Omental fat pad (tissue), 4 donors: ENCODE data around the gene PSMF1. TPM values are rescaled to one million over a fixed set of nuclear protein-coding genes. Genes with fewer than 3 reads are reported as not detected.

ENCODE experiments used
- ATAC-seq: fragments of 150-250 bp; one replicate; pipeline ENCODE4 v1.9.1; 2016; ENCODE audit warnings: mild to moderate bottlenecking, moderate library complexity; ENCODE audit not compliant: low FRiP score
- DNase-seq: peaks from one replicate; pipeline ENCODE4 v3.0.0-alpha.2; 2019; ENCODE audit warnings: low spot score
- total RNA-seq, 4 donors: library from RNA; depleted of rRNA; stranded (reverse); fragments of >200 nt; gene quantifications; one replicate each; pipeline ENCODE4 v1.1.0, GENCODE V29; 2016
- TF ChIP-seq, protein P1 (sequence below), 3 donors: fragments of 450-650 bp; IDR thresholded peaks; one replicate each; pipeline ENCODE4 v1.5.1; 2016 to 2017; ENCODE audit warnings: antibody characterized with exemption in 3 of 3, mild to moderate bottlenecking in 3 of 3, moderate library complexity in 2 of 3

PSMF1 gene
- total RNA-seq, 4 donors from 2014 or later = 60.9 to 140 (median 74.6) TPM

DNA sequence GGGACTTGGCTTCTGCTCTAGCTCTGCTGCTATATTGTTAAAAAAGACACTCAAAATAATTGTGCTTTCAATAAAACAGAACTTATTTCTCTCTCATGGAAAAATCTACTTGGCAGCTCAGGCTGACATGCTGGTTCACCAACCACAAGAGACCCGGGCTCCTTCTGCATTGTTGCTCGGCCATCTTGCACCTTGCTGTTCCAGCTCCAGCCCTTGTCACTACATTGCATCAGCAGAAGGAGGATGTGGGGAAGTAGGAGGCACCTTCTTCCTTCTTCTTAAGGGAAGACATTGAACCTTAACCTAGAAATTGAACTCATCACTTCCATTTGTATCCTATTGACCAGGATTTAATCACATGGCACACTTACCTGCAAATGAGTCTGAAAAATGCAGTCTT lies 78.2 kb downstream of the PSMF1 start:
- TF ChIP-seq, protein P1, sequence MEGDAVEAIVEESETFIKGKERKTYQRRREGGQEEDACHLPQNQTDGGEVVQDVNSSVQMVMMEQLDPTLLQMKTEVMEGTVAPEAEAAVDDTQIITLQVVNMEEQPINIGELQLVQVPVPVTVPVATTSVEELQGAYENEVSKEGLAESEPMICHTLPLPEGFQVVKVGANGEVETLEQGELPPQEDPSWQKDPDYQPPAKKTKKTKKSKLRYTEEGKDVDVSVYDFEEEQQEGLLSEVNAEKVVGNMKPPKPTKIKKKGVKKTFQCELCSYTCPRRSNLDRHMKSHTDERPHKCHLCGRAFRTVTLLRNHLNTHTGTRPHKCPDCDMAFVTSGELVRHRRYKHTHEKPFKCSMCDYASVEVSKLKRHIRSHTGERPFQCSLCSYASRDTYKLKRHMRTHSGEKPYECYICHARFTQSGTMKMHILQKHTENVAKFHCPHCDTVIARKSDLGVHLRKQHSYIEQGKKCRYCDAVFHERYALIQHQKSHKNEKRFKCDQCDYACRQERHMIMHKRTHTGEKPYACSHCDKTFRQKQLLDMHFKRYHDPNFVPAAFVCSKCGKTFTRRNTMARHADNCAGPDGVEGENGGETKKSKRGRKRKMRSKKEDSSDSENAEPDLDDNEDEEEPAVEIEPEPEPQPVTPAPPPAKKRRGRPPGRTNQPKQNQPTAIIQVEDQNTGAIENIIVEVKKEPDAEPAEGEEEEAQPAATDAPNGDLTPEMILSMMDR (IDR thresholded peaks at IDR 0.05) = no peak
- ATAC-seq (no peak), DNase-seq (no peak)

DNA sequence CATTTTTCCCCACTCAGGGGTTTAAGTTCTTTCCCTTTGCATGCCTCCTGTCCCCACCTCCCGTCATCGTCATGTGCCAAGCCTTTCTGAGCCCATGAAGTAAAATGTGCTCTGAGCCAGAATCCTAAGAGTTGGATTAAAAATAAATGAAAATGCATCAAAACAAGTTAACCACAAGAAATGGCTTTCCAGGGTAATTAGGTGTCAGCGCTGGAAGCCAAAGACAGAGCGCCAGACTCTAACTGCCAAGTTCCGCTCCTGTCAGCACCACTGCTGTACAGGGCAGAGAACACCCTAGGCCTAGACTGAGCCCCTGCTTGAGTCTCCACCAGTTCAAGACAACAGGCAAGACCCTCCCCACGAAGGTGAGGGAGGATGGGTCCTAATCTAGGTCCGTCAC lies 79.4 kb downstream of the PSMF1 start:
- ATAC-seq = no peak
- no peak for DNase-seq
- TF ChIP-seq, protein P1 (IDR thresholded peaks at IDR 0.05) = no peak

DNA sequence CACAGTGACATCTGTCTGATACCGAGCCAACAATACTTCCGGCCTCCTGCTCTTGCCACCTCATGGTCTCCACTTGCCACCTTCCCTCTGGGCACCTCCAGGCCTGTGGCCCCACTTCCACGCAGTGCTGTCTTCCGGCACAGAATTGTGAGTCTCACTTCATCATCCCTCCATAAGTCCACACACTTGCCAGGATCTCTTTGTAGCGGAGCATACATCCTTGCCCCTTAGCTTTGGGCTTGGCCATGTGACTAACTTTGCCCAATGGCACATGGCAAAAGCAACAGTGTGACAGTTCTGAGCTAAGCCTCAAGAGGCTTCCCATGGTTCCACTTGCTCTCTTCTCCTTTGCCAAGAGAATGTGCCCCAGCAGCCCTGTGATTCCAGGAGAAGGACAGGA lies 80.3 kb downstream of the PSMF1 start:
- DNase-seq = no peak
- no peak for ATAC-seq
- TF ChIP-seq, protein P1 (IDR thresholded peaks at IDR 0.05) = no peak

DNA sequence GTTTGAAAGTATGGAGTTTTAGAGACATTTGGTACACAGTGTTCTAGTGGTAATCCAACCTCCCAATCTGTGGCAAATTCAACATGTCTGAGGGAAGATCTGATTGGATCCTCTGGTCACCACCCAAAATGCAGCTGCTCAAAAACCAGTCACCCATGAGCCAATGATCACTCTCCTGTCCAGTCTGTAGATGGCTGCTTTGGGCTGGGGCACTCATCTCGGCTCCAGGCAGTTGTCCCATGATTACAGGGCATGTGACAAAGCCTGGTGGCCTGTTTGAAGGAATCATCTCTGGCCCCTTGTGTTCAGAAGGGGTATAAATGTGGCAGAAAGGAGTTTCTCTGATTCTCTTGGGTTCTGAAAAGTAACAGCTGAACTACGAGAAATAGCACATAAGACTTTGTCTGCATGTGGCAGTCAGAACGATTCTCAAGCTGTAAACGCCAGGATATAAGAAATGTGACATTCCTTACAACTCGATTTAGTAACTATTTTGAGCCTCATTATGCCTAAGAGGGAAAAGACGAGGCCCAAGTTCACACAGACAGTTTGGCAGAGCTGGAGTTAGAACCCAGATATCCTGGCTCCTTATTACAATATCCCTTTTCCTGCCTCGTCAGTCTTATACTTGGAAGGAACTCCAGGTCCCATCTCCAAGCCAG lies 80.9 kb downstream of the PSMF1 start:
- ATAC-seq (no peak), DNase-seq (no peak)
- TF ChIP-seq, protein P1 (IDR thresholded peaks at IDR 0.05) = no peak

DNA sequence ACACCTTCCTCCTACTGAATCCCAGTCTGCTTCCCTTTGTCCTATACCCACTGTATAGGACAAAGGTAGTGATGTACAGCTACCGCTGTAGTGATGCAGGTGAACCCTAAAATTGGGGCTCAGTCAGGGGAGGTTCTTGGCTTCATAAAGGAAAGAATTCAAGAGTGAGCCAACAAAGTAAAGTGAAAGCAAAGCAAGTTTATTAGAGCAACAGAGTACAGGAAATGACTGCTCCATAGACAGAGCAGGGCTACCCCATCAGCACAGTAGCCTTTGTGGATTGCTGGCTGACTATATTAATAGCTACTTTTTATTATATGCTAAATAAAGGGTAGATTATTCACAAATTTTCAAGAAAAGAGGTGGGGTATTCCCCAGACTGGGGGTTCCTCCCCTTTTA lies 81.6 kb downstream of the PSMF1 start:
- ATAC-seq = no peak
- TF ChIP-seq, protein P1 (IDR thresholded peaks at IDR 0.05) = no peak

DNA sequence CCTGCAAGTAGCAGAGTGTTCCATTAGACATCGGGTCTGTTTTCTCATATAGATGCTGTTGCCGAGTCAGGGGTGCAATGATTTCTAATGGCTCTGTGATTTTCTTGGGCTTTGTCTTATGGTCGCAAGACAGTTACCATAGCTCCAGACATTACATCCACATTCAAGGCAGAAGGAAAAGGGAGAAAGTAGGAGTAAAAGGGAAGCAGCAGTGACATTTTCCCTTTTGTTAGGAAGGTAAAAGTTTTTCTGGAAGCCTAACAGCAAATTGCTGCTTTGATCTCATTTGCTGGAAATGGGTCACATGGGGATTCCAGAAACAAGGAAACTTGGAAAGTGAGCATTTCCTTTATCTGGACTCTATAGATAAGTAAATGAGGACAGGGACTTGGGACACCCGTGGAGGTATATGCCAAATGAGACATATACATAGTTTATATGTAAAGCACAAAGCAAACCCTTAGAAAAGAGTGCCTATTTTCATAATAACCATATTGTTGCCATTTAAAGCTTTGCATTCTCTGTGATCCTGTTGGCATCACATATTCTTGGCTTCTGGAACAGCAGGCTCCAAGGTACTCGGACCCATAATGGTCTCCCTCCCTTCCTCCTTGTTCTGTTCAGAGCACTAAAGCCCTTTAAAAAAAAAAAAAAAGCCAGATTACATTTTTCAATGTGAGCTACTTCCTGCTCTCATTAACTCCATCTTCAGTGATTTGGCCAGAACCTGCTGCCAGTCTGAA lies 84.5 kb downstream of the PSMF1 start, which contains the start of gene C20orf202:
Gene C20orf202 (plus strand): TSS at position 693 of the 743 bp plus-strand sequence. CDS start 132 bp downstream, outside the sequence.
- no peak for DNase-seq
- TF ChIP-seq, protein P1 (IDR thresholded peaks at IDR 0.05) = no peak
- ATAC-seq = no peak

More for the DNA sequence above, 81.6 kb downstream of the PSMF1 start:
- no peak for DNase-seq
